ENCODE results near the gene HS6ST1.

HS6ST1 gene

DNA sequence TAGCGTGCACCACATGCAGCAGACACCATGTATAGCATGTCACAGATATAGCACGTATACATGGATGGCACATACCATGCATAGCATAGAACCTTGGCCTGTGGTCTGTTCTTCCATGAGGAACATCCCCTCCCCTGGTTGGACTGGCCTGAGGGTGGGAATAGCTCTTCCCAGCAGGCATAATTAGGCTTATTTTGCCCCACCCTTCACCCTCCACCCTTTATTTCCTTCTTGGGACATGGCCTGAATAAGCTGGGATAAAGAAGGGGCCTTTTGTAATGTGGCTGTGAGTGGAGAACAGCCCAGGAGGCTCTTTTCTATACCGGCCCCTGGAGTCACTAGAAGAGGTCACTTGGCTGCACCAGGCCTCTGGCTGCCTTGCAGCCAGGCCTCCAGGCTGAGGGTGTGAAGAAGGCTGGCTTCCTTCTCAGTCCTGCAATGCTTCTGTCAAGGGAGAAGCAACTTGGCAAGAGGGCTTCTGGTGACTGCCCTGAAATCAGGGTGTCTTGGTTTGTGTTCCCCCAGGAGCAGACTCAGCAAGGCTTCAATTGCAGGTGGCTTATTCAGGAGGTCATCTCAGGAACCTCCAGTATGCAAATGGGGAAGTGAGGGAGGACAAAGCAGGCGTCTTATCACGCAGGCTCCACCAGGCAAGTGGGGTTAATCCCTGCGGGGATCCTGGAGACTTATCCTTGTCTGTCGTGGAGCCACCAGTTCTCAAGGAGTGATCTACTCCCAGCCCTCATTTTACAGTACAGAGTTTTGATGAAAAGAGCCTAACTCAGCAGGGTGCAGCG is 68.2 kb downstream of the HS6ST1 start:
- Histone ChIP-seq H2AFZ (ENCODE audit: low read depth) (no peak overlapping the region), H3K4me3 (IDR thresholded peaks at IDR 0.05; ENCODE audit: insufficient read depth, low read depth, low read length) (no peak overlapping the region), H3K79me2 (ENCODE audit: insufficient read depth, low read depth) (no peaks in the 10 kb centered on the region), H3K4me1 (ENCODE audit: low read depth, poor library complexity, severe bottlenecking) (no peaks in the 10 kb centered on the region), H4K20me1 (ENCODE audit: insufficient read depth) (no peaks in the 10 kb centered on the region), H3K9ac (no peak overlapping the region), H3K4me2 (no peak overlapping the region), H3K27ac (no peak overlapping the region), H3K36me3 (ENCODE audit: insufficient read depth) (no peaks in the 10 kb centered on the region), H3K27me3 (ENCODE audit: insufficient read depth, low read depth) (no peaks in the 10 kb centered on the region)
- TF ChIP-seq, protein P1, sequence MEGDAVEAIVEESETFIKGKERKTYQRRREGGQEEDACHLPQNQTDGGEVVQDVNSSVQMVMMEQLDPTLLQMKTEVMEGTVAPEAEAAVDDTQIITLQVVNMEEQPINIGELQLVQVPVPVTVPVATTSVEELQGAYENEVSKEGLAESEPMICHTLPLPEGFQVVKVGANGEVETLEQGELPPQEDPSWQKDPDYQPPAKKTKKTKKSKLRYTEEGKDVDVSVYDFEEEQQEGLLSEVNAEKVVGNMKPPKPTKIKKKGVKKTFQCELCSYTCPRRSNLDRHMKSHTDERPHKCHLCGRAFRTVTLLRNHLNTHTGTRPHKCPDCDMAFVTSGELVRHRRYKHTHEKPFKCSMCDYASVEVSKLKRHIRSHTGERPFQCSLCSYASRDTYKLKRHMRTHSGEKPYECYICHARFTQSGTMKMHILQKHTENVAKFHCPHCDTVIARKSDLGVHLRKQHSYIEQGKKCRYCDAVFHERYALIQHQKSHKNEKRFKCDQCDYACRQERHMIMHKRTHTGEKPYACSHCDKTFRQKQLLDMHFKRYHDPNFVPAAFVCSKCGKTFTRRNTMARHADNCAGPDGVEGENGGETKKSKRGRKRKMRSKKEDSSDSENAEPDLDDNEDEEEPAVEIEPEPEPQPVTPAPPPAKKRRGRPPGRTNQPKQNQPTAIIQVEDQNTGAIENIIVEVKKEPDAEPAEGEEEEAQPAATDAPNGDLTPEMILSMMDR (conservative IDR thresholded peaks at IDR 0.05; ENCODE audit: low read depth, low read length): no peak

DNA sequence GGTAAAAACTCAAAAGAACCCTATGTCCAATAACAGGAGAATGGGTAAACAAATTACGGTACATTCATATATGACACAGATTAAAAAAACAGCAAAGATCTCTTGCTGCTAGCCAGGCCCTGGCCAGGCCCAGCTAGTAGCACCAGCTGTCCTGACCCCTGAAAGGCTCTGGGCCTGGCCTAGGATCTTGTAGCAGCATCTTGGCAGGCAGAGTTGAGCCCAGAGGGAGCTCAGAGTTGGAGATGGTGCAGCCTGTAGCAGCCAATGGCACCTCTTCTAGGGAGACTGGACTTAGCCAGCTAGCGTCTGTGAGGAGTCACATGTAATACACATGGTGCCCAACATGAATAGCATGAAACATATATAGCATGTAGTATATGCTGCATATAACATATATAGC is 69.1 kb downstream of the HS6ST1 start:
- Histone ChIP-seq H3K79me2 (ENCODE audit: insufficient read depth, low read depth) (no peaks in the 10 kb centered on the region), H2AFZ (ENCODE audit: low read depth) (no peak overlapping the region), H3K27me3 (ENCODE audit: insufficient read depth, low read depth) (no peaks in the 10 kb centered on the region), H3K27ac (no peak overlapping the region), H3K36me3 (ENCODE audit: insufficient read depth) (no peaks in the 10 kb centered on the region), H3K4me1 (ENCODE audit: low read depth, poor library complexity, severe bottlenecking) (no peaks in the 10 kb centered on the region), H4K20me1 (ENCODE audit: insufficient read depth) (no peaks in the 10 kb centered on the region), H3K4me2 (no peak overlapping the region), H3K4me3 (IDR thresholded peaks at IDR 0.05; ENCODE audit: insufficient read depth, low read depth, low read length) (no peak overlapping the region), H3K9ac (no peak overlapping the region)
- TF ChIP-seq, protein P1 (conservative IDR thresholded peaks at IDR 0.05; ENCODE audit: low read depth, low read length): no peak

DNA sequence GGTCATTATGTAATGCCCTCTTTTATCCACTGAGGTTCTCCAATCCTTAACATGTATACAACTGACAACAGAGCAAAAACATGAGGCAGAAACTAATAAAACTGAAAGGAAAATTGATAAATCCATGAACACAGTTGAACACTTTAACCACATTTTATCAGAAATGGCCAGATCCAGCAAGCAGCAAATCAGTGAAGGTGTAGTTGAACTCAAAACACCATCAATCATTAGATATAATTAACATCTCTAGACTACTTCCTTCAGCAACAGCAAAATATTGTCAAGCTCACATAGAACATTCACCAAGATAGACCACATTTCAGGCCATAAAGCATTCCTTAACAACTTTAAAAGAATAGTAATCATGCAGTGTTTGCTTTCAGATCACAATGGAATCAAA is 72.9 kb downstream of the HS6ST1 start:
- Histone ChIP-seq H3K4me1 (ENCODE audit: low read depth, poor library complexity, severe bottlenecking) (no peaks in the 10 kb centered on the region), H3K27ac (no peak overlapping the region), H3K27me3 (ENCODE audit: insufficient read depth, low read depth) (no peaks in the 10 kb centered on the region), H3K36me3 (ENCODE audit: insufficient read depth) (no peaks in the 10 kb centered on the region), H3K79me2 (ENCODE audit: insufficient read depth, low read depth) (no peaks in the 10 kb centered on the region), H4K20me1 (ENCODE audit: insufficient read depth) (no peaks in the 10 kb centered on the region), H2AFZ (ENCODE audit: low read depth) (no peak overlapping the region), H3K4me3 (IDR thresholded peaks at IDR 0.05; ENCODE audit: insufficient read depth, low read depth, low read length) (no peak overlapping the region), H3K4me2 (no peak overlapping the region), H3K9ac (no peak overlapping the region)
- TF ChIP-seq, protein P1 (conservative IDR thresholded peaks at IDR 0.05; ENCODE audit: low read depth, low read length): no peak

DNA sequence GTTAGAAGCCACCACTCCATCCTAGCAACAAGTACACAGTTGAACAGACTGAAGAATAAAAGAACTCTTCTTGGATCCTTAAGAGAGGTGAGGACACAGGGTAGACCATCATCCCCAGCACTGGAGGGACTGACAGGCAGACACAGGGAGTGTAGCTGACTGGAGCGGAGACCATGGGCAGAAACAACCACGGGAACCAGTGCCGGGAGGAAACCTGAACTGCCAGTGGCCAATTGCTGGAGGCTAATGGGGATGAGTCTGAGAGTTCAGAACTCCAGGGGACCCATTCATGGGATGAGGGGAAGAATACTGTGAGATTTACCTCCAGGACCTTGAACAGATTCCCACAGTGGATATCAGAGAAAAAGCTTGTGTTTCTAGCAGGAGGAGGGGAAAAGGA is 76.8 kb downstream of the HS6ST1 start:
- no peaks in the 10 kb centered on the region for H3K36me3 ChIP-seq (ENCODE audit: insufficient read depth)
- no peak overlapping the region for H3K4me2 ChIP-seq
- H3K27ac ChIP-seq: no peak overlapping the region
- H4K20me1 ChIP-seq (ENCODE audit: insufficient read depth): no peaks in the 10 kb centered on the region
- no peaks in the 10 kb centered on the region for H3K4me1 ChIP-seq (ENCODE audit: low read depth, poor library complexity, severe bottlenecking)
- TF ChIP-seq, protein P1 (conservative IDR thresholded peaks at IDR 0.05; ENCODE audit: low read depth, low read length): no peak
- no peaks in the 10 kb centered on the region for H3K79me2 ChIP-seq (ENCODE audit: insufficient read depth, low read depth)
- H3K27me3 ChIP-seq (ENCODE audit: insufficient read depth, low read depth): no peaks in the 10 kb centered on the region
- no peak overlapping the region for H2AFZ ChIP-seq (ENCODE audit: low read depth)
- H3K9ac ChIP-seq: no peak overlapping the region
- no peak overlapping the region for H3K4me3 ChIP-seq (IDR thresholded peaks at IDR 0.05; ENCODE audit: insufficient read depth, low read depth, low read length)
